NCI-H187 (cell line): ENCODE results near the gene CDO1.

Experiments used
- DNase-seq, 2 experiments: peaks; one replicate each; lab custom pipeline; 2025; lab: John Stamatoyannopoulos, UW

The CDO1 gene

GRCh38 chr5:115816226-115817081 is at the start of gene CDO1:
Gene CDO1, minus strand, starts transcription at chr5:115816659. Its CDS starts 262 bp downstream, at chr5:115816397.
- DNase-seq: no peak

- DNase-seq: no peak
Measured at GRCh38 chr5:115859378-115859777, 42.9 kb upstream of the CDO1 start.

GRCh38 chr5:115858396-115858795 is 41.9 kb upstream of the CDO1 start:
- DNase-seq: no peak

- DNase-seq: no peak
Measured at GRCh38 chr5:115857626-115858349, 41.3 kb upstream of the CDO1 start.

- no peak for DNase-seq
Measured at GRCh38 chr5:115857057-115857479, 40.6 kb upstream of the CDO1 start.

- no peak for DNase-seq
Measured at GRCh38 chr5:115855959-115856358, 39.5 kb upstream of the CDO1 start.

- DNase-seq: no peak
Measured at GRCh38 chr5:115854139-115854538, 37.7 kb upstream of the CDO1 start.

- DNase-seq: no peak
Measured at GRCh38 chr5:115850744-115851416, 34.4 kb upstream of the CDO1 start.

- no peak for DNase-seq
Measured at GRCh38 chr5:115849258-115849798, 32.9 kb upstream of the CDO1 start.

GRCh38 chr5:115847290-115847689 is 30.8 kb upstream of the CDO1 start:
- no peak for DNase-seq

GRCh38 chr5:115844321-115844817 is 27.9 kb upstream of the CDO1 start:
- DNase-seq: no peak

GRCh38 chr5:115843444-115844130 is 27.1 kb upstream of the CDO1 start:
- no peak for DNase-seq

- no peak for DNase-seq
Measured at GRCh38 chr5:115842952-115843351, 26.5 kb upstream of the CDO1 start.

- DNase-seq: peak in 1 of 2 experiments; percentile 73
Measured at GRCh38 chr5:115842089-115842935, 25.9 kb upstream of the CDO1 start.

- DNase-seq: peak; percentile 77 to 100
Measured at GRCh38 chr5:115841382-115842088, 25.1 kb upstream of the CDO1 start, which contains the start of the genes AP3S1 and ATG12. Gene AP3S1, plus strand, starts transcription at chr5:115841935. Its CDS starts 103 bp downstream, at chr5:115842038. Gene ATG12, minus strand, starts transcription at chr5:115841565. Its CDS starts 13 bp downstream, at chr5:115841552.

GRCh38 chr5:115840873-115841272 is 24.4 kb upstream of the CDO1 start:
- no peak for DNase-seq

GRCh38 chr5:115838885-115839518 is 22.5 kb upstream of the CDO1 start:
- no peak for DNase-seq

GRCh38 chr5:115835481-115835880 is 19.0 kb upstream of the CDO1 start:
- no peak for DNase-seq

- no peak for DNase-seq
Measured at GRCh38 chr5:115831163-115831768, 14.8 kb upstream of the CDO1 start.
